H9 (cell line): ENCODE measurements around the gene MRLN. TPM values are rescaled to one million over a fixed set of nuclear protein-coding genes. Genes with fewer than 3 reads are reported as not detected.

Source experiments
- DNase-seq: peaks from one replicate; pipeline ENCODE4 v3.0.0-alpha.2; 2017
- H2AFZ ChIP-seq: one replicate; pipeline ENCODE4 v1.6.1; 2013; ENCODE audit warnings: mild to moderate bottlenecking, low read length, control low read depth, moderate library complexity
- H2AK5ac ChIP-seq: 2 replicates; pipeline ENCODE4 v1.6.1; 2013; ENCODE audit warnings: low read length, control low read depth, mixed read lengths; ENCODE audit not compliant: insufficient read length
- H2BK120ac ChIP-seq: one replicate; pipeline ENCODE4 v1.6.1; 2013; ENCODE audit warnings: low read depth, mild to moderate bottlenecking, low read length, control low read depth, inconsistent platforms; ENCODE audit not compliant: poor library complexity, severe bottlenecking
- H2BK12ac ChIP-seq: 2 replicates; pipeline ENCODE4 v1.6.1; 2013; ENCODE audit warnings: low read length, control low read depth, mixed read lengths, low read depth; ENCODE audit not compliant: insufficient read length
- H2BK15ac ChIP-seq: 2 replicates; pipeline ENCODE4 v1.6.1; 2013; ENCODE audit warnings: low read depth, low read length, control low read depth
- H2BK20ac ChIP-seq: one replicate; pipeline ENCODE4 v1.6.1; 2013; ENCODE audit warnings: low read depth, mild to moderate bottlenecking, low read length, control low read depth, inconsistent platforms; ENCODE audit not compliant: poor library complexity, severe bottlenecking
- H2BK5ac ChIP-seq: 2 replicates; pipeline ENCODE4 v1.6.1; 2013; ENCODE audit warnings: low read length, control low read depth, mixed read lengths; ENCODE audit not compliant: insufficient read length
- H3K14ac ChIP-seq: 2 replicates; pipeline ENCODE4 v1.6.1; 2013; ENCODE audit warnings: low read length, control low read depth; ENCODE audit not compliant: insufficient read depth
- H3K18ac ChIP-seq: 2 replicates; pipeline ENCODE4 v1.6.1; 2013; ENCODE audit warnings: low read depth, mild to moderate bottlenecking, mixed read lengths, low read length, control low read depth; ENCODE audit not compliant: insufficient read length
- H3K23ac ChIP-seq: 2 replicates; pipeline ENCODE4 v1.6.1; 2013; ENCODE audit warnings: low read length, control low read depth, mixed read lengths, low read depth; ENCODE audit not compliant: insufficient read length
- H3K23me2 ChIP-seq: 2 replicates; pipeline ENCODE4 v1.6.1; 2013; ENCODE audit warnings: low read depth, mild to moderate bottlenecking, mixed read lengths, low read length, control low read depth; ENCODE audit not compliant: insufficient read length, poor library complexity, severe bottlenecking
- H3K27ac ChIP-seq: 2 replicates; pipeline ENCODE4 v1.5.1; 2013; ENCODE audit warnings: low read length, control low read depth, mixed read lengths, low read depth; ENCODE audit not compliant: insufficient read length
- H3K27me3 ChIP-seq: 2 replicates; pipeline ENCODE4 v1.6.1; 2013; ENCODE audit warnings: low read length, control low read depth, inconsistent platforms; ENCODE audit not compliant: insufficient read depth
- H3K4ac ChIP-seq: 2 replicates; pipeline ENCODE4 v1.6.1; 2013; ENCODE audit warnings: low read depth, mild to moderate bottlenecking, control low read depth, inconsistent platforms, low read length, moderate library complexity
- H3K4me1 ChIP-seq: 2 replicates; pipeline ENCODE4 v1.6.1; 2013; ENCODE audit warnings: low read length, control low read depth, inconsistent platforms; ENCODE audit not compliant: insufficient read depth
- H3K4me2 ChIP-seq: 2 replicates; pipeline ENCODE4 v1.6.1; 2013; ENCODE audit warnings: low read length, control low read depth, mixed read lengths; ENCODE audit not compliant: insufficient read length, insufficient read depth
- H3K56ac ChIP-seq: 2 replicates; pipeline ENCODE4 v1.6.1; 2013; ENCODE audit warnings: low read depth, mild to moderate bottlenecking, mixed read lengths, low read length, control low read depth; ENCODE audit not compliant: insufficient read length
- H3K79me1 ChIP-seq: 2 replicates; pipeline ENCODE4 v1.6.1; 2013; ENCODE audit warnings: low read depth, mild to moderate bottlenecking, moderate library complexity, low read length, control low read depth, inconsistent platforms; ENCODE audit not compliant: insufficient read depth, poor library complexity, severe bottlenecking
- H3K79me2 ChIP-seq: 2 replicates; pipeline ENCODE4 v1.6.1; 2013; ENCODE audit warnings: low read length, control low read depth, inconsistent platforms; ENCODE audit not compliant: insufficient read depth
- H3K9ac ChIP-seq: 2 replicates; pipeline ENCODE4 v1.6.1; 2013; ENCODE audit warnings: low read length, control low read depth, mixed read lengths; ENCODE audit not compliant: insufficient read length; ENCODE audit errors: extremely low read depth
- H3K9me3 ChIP-seq: one replicate; pipeline ENCODE4 v1.6.1; 2013; ENCODE audit warnings: low read depth, low read length, inconsistent platforms; ENCODE audit not compliant: control insufficient read depth
- H3T11ph ChIP-seq: one replicate; pipeline ENCODE4 v1.6.1; 2013; ENCODE audit warnings: mild to moderate bottlenecking, low read length, control low read depth, inconsistent platforms
- H4K20me1 ChIP-seq: one replicate; pipeline ENCODE4 v1.6.1; 2013; ENCODE audit not compliant: control insufficient read depth, insufficient read length, insufficient read depth
- H4K5ac ChIP-seq: 2 replicates; pipeline ENCODE4 v1.6.1; 2013; ENCODE audit warnings: low read depth, mild to moderate bottlenecking, mixed read lengths, low read length, control low read depth; ENCODE audit not compliant: insufficient read length
- H4K8ac ChIP-seq: replicated peaks from 2 replicates; pipeline ENCODE4 v1.6.1; 2013; ENCODE audit warnings: low read length, control low read depth, mixed read lengths, low read depth; ENCODE audit not compliant: insufficient read length
- H4K91ac ChIP-seq: 2 replicates; pipeline ENCODE4 v1.6.1; 2013; ENCODE audit warnings: low read depth, mild to moderate bottlenecking, moderate library complexity, mixed read lengths, low read length, control low read depth; ENCODE audit not compliant: insufficient read length
- H3K27ac Mint-ChIP-seq, 3 experiments: 2 replicates in 2 of 3; 3 replicates in 1 of 3; pipeline ENCODE4 v1.8.0; 2020 to 2021; ENCODE audit warnings: mixed read lengths in 3 of 3, mild to moderate bottlenecking in 1 of 3, moderate library complexity in 1 of 3
- H3K27me3 Mint-ChIP-seq: 2 replicates; pipeline ENCODE4 v1.8.0; 2021; ENCODE audit warnings: low read depth, mild to moderate bottlenecking, moderate library complexity, mixed read lengths
- H3K36me3 Mint-ChIP-seq, 3 experiments: 2 replicates in 2 of 3; 3 replicates in 1 of 3; pipeline ENCODE4 v1.8.0; 2020 to 2021; ENCODE audit warnings: low read depth in 3 of 3, mixed read lengths in 3 of 3; ENCODE audit not compliant: insufficient read depth in 1 of 3
- H3K4me1 Mint-ChIP-seq, 2 experiments: 2 replicates each; pipeline ENCODE4 v1.8.0; 2020; ENCODE audit warnings: mixed read lengths in 2 of 2
- H3K4me3 Mint-ChIP-seq, 2 experiments: 2 replicates in 1 of 2; 3 replicates in 1 of 2; pipeline ENCODE4 v1.8.0; 2020 to 2021; ENCODE audit warnings: mild to moderate bottlenecking in 2 of 2, mixed read lengths in 2 of 2, moderate library complexity in 1 of 2
- H3K9me3 Mint-ChIP-seq, 2 experiments: 2 replicates in 1 of 2; 3 replicates in 1 of 2; pipeline ENCODE4 v1.8.0; 2020; ENCODE audit warnings: mild to moderate bottlenecking in 2 of 2, mixed read lengths in 2 of 2, moderate library complexity in 1 of 2
- WGBS: extraction: QIAGEN DNeasy Blood & Tissue Kit; methylation state at CpG from one replicate; pipeline ENCODE4 v1.1.7; 2013; ENCODE audit warnings: missing lambda C conversion rate, low lambda C conversion rate, mixed read lengths; ENCODE audit not compliant: insufficient read length; ENCODE audit errors: extremely low coverage; 5-methylcytosine and 5-hydroxymethylcytosine counted together
- total RNA-seq: library from RNA; stranded (reverse); gene quantifications from 2 replicates; pipeline ENCODE4 v1.2.1, GENCODE V29; 2021
- TF ChIP-seq, protein P1 (sequence below): fragments of 200-600 bp; sonication (generic); conservative IDR thresholded peaks from 3 replicates; pipeline ENCODE4 v1.8.0; 2021; ENCODE audit warnings: antibody characterized with exemption, mild to moderate bottlenecking

The MRLN gene
- total RNA-seq, 1 experiment from 2014 or later = not detected

DNA sequence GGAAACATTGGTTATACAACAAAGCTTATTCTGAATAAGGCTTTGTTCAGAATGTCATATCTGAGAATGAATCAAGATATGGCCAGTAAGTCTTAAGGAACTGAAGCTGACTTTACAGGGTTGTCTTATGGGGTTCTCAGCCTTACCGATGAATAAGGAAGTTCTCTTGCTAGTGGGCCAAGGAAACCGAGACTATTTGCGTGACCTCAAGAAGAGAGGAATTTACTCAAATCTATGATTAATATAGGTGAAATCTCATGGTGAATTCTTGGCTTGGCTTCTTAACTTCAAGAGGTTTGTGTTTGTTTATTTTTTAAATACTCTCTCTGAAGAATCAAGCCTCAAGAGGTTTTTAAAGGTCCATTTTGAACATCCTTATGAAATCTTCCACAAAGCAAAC lies 4.7 kb upstream of the MRLN start:
- H2AK5ac ChIP-seq = no peak overlapping the region
- no peak overlapping the region for H3K9ac ChIP-seq
- H3K18ac ChIP-seq = no peak overlapping the region
- no peak overlapping the region for H3K4me2 ChIP-seq
- H3K79me1 ChIP-seq = no peaks in the 10 kb centered on the region
- H4K20me1 ChIP-seq = no peaks in the 10 kb centered on the region
- no peak overlapping the region for H4K5ac ChIP-seq
- H2BK5ac ChIP-seq = no peak overlapping the region
- Mint-ChIP-seq H3K27ac (no peak overlapping the region), H3K4me3 (no peak overlapping the region), H3K9me3 (peaks cover 0 to 2% of the 10 kb centered on the region in 2 experiments; a peak in 4 of 5 replicates), H3K27me3 (no peaks in the 10 kb centered on the region), H3K4me1 (peaks cover 14 to 16% of the 10 kb centered on the region in 2 experiments), H3K36me3 (peaks cover 1 to 4% (median 2%) of the 10 kb centered on the region in 3 experiments; a peak in 2 of 7 replicates)
- DNase-seq = no peak
- no peak overlapping the region for H2AFZ ChIP-seq
- no peak overlapping the region for H3T11ph ChIP-seq
- no peak overlapping the region for H4K8ac ChIP-seq
- H3K27me3 ChIP-seq = no peaks in the 10 kb centered on the region
- no peak overlapping the region for H4K91ac ChIP-seq
- H3K14ac ChIP-seq = no peak overlapping the region
- no peaks in the 10 kb centered on the region for H3K79me2 ChIP-seq
- no peak overlapping the region for H2BK20ac ChIP-seq
- no peak overlapping the region for H2BK120ac ChIP-seq
- H3K23me2 ChIP-seq = no peaks in the 10 kb centered on the region
- no peaks in the 10 kb centered on the region; the same call in 1 of the 2 replicates for H3K4me1 ChIP-seq
- no peaks in the 10 kb centered on the region for H3K9me3 ChIP-seq
- H3K27ac ChIP-seq = no peak overlapping the region
- H3K56ac ChIP-seq = no peak overlapping the region
- H3K23ac ChIP-seq = no peak overlapping the region
- TF ChIP-seq, protein P1, sequence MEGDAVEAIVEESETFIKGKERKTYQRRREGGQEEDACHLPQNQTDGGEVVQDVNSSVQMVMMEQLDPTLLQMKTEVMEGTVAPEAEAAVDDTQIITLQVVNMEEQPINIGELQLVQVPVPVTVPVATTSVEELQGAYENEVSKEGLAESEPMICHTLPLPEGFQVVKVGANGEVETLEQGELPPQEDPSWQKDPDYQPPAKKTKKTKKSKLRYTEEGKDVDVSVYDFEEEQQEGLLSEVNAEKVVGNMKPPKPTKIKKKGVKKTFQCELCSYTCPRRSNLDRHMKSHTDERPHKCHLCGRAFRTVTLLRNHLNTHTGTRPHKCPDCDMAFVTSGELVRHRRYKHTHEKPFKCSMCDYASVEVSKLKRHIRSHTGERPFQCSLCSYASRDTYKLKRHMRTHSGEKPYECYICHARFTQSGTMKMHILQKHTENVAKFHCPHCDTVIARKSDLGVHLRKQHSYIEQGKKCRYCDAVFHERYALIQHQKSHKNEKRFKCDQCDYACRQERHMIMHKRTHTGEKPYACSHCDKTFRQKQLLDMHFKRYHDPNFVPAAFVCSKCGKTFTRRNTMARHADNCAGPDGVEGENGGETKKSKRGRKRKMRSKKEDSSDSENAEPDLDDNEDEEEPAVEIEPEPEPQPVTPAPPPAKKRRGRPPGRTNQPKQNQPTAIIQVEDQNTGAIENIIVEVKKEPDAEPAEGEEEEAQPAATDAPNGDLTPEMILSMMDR = no peak
- no peak overlapping the region for H2BK12ac ChIP-seq
- WGBS = no CpG with 5 or more reads among the region's 3 CpGs
- H3K4ac ChIP-seq = no peak overlapping the region
- H2BK15ac ChIP-seq = no peak overlapping the region
